Hepatic stellate cell (primary cell): ENCODE data around the gene ZNF132.
"Not testable (repeated sequence)": the region's sequence is repeated elsewhere in the genome, so short reads cannot be mapped to it uniquely, and the experiment has no call there.

Experiments used
- DNase-seq: peaks from one replicate; pipeline ENCODE4 v3.0.0; 2011; ENCODE audit warnings: low spot score

Gene ZNF132

GRCh38 chr19:58439576-58440554, at the start of gene ZNF132:
ZNF132 (minus strand) TSS chr19:58440153; CDS start chr19:58439821, 332 bp downstream.
- peak; percentile 99 for DNase-seq

DNA sequence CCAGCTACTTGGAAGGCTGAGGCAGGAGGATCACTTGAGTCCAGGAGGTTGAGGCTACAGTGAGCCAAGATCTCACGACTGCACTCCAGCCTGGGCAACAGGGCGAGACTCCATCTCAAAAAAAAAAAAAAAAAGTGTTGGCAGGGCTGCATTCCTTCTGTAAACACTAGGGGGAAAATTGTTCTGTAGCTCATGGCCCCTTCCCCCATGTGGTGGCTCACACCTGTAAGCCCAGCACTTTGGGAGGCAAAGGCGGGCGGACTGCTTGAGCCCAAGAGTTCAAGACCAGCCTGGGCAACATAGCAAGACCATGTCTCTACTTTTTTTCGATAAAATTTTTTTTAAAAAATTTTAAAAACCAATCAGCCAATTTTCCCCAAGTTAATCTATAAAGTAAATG, 44.4 kb upstream of the ZNF132 start:
- not testable (repeated sequence) for DNase-seq

DNA sequence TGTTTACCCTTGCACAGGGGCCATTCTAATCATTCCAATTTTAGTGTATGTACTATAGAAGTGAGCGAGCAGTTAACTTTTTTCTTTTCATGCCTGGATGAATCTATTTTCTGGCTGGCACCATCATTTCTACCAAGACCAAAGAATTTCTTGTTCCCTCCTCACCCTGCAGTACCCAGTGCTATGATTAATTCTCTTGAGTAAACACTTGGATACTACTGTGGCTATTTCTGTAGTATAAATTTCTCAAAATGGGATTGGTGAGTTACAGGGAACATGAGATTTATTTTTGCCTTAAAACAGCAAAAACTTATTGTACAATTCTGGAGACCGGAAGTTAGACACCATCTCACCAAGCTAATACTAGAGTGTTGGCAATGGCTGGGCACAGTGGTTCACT, 43.8 kb upstream of the ZNF132 start:
- peak; percentile 65 for DNase-seq

- no peak for DNase-seq
Observed at GRCh38 chr19:58482372-58482771, 42.4 kb upstream of the ZNF132 start.

DNA sequence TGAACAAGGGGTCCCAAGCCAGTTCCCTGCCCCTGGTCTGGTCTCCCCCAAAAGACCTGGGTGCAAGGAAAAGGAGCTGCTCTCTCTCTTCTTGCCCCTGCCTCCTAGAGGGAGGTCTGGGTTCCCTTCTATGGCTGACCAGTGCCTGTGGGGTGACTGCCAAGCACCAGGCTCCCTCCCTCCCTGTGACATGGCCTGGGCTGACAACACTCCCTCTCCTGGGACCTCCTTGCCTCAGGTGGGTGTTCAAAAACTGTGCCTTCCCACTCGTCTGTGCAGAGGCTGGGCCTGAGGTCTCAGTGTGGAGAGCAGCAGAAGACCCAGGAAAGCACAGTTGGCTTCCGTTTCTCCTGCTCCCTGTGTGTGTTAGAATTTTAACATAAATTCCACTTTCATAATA, 40.9 kb upstream of the ZNF132 start:
- no peak for DNase-seq

- DNase-seq = no peak
Observed at GRCh38 chr19:58480481-58480830, 40.5 kb upstream of the ZNF132 start.

DNA sequence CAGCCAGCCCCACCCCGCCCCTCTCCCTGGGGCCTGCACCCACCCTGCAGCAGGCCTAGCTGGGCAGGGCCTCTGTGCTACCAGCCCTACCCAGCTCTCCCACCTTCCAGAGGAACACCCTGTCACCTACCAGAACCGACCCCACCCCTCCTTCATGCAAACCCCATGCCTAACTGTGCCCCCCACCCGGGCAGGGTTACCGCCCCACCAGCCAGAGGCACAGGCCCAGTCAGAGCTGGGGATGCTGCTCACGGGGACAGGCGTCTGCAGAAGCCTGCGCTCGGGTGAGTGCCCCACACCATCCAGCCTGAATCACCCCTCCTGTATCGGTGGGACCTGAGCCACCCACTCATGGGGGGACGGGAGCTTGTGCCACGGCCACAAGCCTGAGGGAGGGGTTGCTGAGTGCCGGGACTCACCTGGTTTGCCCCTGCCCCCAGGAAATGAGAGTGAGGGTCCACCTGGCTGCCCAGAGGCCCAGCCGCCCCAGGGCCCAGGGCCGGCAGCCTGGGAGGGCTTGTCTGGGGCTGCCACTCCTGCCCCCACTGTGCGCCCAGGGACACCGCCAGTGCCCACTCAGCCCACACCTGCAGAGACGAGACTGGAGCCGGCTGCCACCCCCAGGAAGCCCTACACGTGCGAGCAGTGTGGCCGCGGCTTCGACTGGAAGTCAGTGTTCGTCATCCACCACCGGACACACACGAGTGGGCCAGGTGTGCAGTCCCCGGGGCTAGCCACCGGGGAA, 40.0 kb upstream of the ZNF132 start:
- no peak for DNase-seq

DNA sequence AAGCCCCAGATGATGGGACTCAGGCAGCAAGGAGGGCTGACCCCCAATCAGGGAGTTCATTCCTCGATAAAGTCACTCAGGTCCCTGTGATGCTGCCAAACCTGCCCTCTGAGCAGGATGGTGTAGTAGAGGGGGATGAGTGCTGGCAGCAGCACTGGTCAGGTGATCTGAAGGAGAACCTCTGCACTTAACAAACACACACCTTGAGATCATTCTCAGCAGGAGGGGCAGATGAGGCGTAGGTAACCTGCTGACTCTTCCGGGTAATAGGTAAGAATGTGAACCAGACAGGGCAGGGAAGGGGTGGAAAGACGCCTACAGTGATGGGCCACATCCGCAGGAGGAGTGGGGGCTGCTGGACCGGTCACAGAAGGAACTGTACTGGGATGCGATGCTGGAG, 39.4 kb upstream of the ZNF132 start:
- DNase-seq = no peak

DNA sequence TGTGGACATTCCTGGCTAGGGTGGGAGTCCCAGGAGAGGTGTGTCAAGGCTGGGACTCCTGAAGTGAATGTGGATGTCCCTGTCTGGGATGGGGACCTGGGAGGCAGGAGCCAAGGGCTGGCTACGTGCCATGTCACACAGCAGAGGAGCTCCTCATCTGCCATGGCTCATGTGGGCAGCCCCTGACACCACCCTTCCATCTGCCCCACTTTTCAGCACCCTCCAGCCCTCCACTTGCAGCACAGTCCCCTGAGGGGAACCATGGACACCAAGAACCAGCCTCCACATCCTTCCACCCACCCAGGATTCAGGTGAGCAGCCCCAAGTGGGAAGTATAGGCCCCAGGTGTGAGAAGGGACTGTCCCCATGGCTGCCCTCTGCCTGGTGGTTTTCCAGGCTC, 37.9 kb upstream of the ZNF132 start:
- DNase-seq = no peak

GRCh38 chr19:58477130-58477529, 37.2 kb upstream of the ZNF132 start:
- DNase-seq = no peak

DNA sequence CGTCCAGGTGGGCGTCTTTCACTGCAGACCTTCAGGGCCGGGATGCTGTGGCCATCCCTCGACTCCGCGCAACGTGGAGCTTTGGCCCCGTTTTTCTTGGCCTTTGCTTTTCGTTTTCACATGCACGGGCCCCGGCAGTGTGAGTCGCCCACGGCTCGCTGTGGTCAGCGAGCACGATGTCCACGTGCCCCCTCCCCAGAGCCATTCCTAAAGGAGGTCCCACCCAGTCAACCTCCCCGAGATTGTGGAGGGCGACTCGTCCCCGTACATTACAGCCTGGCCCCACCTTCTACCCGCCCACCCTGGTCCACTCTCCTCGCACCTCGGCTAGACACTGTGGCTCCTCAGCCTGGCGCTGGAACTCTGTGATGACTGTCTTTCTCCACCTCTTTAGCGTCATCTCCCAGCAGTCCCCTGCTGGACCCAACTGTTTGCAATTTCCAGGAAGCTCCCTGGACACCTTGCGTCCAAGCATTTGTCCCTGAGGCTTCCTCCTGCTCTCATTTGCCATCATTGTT, 36.6 kb upstream of the ZNF132 start:
- peak; percentile 62 for DNase-seq

DNA sequence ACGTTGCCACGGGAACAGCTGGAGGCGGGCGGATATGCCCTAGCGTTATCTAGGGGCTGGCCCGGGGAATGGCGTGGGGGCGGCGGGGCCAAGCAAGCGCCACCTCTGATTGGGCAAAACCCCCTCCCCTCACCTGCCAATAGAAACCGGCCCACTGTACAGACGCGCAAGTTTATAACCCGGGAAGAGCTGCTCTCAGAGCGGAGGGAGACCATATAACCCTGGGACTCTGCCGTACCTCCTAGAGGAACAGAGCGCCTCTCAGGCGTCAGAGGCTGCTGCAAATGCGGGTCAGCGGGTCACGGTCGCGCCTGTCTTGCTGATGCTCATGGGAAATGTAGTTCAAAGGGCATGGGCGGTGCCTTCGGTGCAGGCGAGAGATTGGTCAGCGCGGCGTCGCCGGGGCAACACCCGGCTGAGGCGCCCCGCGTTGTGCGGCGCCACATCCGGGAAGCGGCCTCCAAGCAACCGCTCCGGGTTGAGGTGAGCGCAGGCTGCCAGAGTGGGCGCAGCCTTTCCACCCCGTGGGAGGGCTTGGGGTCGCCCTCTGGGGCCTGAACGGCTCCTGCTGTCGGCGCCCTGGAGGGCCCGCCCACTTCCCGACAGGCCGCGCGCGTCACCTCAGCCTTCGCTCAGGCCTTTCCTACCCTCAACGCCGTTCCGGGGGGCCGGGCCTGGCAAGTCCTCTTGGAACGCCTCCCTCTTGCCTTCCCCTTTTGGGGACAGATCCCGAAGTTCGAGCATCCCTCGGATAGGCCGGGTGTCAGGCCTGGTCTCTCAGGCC, 36.0 kb upstream of the ZNF132 start, which contains the start of gene ZNF446:
Gene ZNF446, plus strand, starts transcription at position 639 of the 784 bp plus-strand sequence. CDS start 867 bp downstream, outside the sequence.
- peak; percentile 98 for DNase-seq

DNA sequence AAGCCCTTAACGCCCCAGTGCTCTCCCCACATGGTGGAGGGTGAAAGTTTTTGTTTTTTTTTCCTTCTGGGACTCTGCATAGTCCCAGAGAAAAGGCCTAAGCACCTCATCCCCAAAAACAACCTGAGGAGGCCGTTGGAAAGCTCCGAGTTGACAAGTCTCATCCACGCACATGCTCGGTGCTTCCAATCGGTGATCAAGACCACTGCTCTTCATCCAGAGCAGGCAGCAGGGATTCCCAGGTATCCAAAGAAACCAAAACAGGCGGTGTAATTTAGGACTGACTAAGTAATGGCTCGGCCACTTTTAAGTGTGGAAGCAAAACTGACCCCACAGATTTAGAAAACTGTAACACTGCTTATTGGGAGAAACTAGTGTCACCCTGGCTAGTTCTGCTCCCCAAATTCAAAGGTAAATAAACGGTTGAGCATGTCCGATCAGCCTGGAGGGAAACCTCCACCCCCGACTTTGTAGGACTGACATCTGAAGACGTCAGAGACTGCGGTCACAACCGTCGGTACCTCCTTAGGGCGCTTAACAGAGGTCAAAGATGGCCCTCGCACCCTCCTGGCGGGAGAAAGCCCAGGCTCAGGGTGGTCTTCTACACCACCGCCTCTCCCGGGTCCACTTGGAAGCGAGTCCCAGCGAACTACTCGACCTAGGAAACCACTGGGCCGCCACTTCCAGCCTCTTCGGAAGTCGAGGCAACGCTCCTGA, 35.2 kb upstream of the ZNF132 start:
- DNase-seq = no peak

GRCh38 chr19:58474291-58474996, 34.5 kb upstream of the ZNF132 start:
- peak; percentile 94 for DNase-seq

- no peak for DNase-seq
Observed at GRCh38 chr19:58473775-58474174, 33.8 kb upstream of the ZNF132 start.

DNA sequence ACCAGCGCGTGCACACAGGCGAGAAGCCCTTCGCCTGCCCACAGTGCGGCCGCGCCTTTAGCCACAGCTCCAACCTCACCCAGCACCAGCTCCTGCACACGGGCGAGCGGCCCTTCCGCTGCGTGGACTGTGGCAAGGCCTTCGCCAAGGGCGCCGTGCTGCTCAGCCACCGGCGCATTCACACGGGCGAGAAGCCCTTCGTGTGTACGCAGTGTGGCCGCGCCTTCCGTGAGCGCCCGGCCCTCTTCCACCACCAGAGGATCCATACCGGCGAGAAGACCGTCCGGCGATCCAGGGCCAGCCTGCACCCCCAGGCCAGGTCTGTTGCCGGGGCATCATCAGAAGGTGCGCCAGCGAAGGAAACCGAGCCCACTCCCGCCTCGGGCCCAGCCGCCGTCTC, 31.8 kb upstream of the ZNF132 start:
- DNase-seq = no peak

- not testable (repeated sequence) for DNase-seq
Observed at GRCh38 chr19:58470837-58471543, 31.0 kb upstream of the ZNF132 start.

DNA sequence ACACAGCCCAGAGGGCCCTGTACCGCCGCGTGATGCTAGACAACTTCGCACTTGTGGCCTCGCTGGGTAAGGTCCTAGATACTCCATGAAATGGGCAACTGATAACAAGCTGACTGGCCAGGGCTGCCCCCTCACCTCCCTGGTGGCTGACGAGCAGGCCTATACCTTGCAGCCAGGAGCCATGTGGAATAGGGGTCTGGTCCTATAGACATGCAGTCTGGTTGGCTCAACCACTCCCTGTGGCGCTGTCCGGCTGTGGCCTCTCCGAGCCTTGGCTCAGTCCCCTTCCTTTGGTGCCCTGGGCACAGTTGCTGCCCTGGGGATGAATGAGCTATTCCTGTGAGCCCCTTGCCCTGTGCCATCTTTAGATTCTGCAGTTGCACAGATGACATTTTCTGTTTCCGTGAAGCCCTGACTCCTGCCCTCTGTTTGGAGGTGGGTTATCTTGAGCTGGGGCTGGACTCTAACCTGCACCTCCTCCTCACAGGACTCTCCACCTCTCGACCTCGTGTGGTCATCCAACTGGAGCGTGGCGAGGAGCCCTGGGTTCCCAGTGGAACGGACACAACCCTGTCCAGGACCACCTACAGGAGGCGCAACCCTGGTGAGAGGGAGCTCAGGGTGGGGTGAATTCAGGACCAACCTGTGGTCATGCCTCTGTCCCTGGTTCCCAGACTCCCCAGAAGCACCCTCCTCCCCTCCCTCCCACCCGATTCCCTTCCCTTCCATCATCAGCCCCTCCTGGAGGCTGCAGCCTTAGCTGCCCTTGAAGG, 29.5 kb upstream of the ZNF132 start:
- no peak for DNase-seq

- no peak for DNase-seq
Observed at GRCh38 chr19:58468216-58468839, 28.4 kb upstream of the ZNF132 start.
